ENCODE measurements around the gene CD84. TPM values are rescaled to one million over a fixed set of nuclear protein-coding genes. Genes with fewer than 3 reads are reported as not detected.
"Not testable (repeated sequence)": the region's sequence is repeated elsewhere in the genome, so short reads cannot be mapped to it uniquely, and the experiment has no call there.

The CD84 gene
- total RNA-seq, 2 donors from 2014 or later, result 3.8 to 13.4 TPM

- Mint-ChIP-seq H3K27ac (peak overlapping the region; percentile 94 to 95), H3K36me3 (peaks cover 16% of the 10 kb centered on the region), H3K4me1 (ENCODE audit: low read depth in 2 of 2) (peaks cover 64 to 68% of the 10 kb centered on the region in 2 donors), H3K9me3 (peaks cover 10% of the 10 kb centered on the region), H3K4me3 (peak overlapping the region; percentile 94), H3K27me3 (no peaks in the 10 kb centered on the region)
- ATAC-seq (no peak), DNase-seq (ENCODE audit: low spot score) (no peak)
Measured at GRCh38 chr1:160521554-160521953, 57.7 kb downstream of the CD84 start.

- DNase-seq (ENCODE audit: low spot score), result no peak
- Mint-ChIP-seq H3K27ac (peak overlapping the region; percentile 94 to 95), H3K9me3 (peaks cover 10% of the 10 kb centered on the region), H3K36me3 (peaks cover 14% of the 10 kb centered on the region), H3K4me3 (peak overlapping the region; percentile 94), H3K4me1 (ENCODE audit: low read depth in 2 of 2) (peaks cover 69 to 73% of the 10 kb centered on the region in 2 donors), H3K27me3 (no peaks in the 10 kb centered on the region)
- ATAC-seq, result peak in 1 of 2 donors; percentile 53
Measured at GRCh38 chr1:160520999-160521398, 58.3 kb downstream of the CD84 start.

- peak overlapping the region; percentile 94 for H3K4me3 Mint-ChIP-seq
- no peaks in the 10 kb centered on the region for H3K27me3 Mint-ChIP-seq
- H3K36me3 Mint-ChIP-seq, result peaks cover 13% of the 10 kb centered on the region
- peak overlapping the region; percentile 94 to 95 for H3K27ac Mint-ChIP-seq
- DNase-seq (ENCODE audit: low spot score) (no peak), ATAC-seq (no peak)
- H3K4me1 Mint-ChIP-seq (ENCODE audit: low read depth in 2 of 2), result peaks cover 73 to 77% of the 10 kb centered on the region in 2 donors
- peaks cover 10% of the 10 kb centered on the region for H3K9me3 Mint-ChIP-seq
Measured at GRCh38 chr1:160520582-160520981, 58.7 kb downstream of the CD84 start.

GRCh38 chr1:160519642-160520435 is 59.5 kb downstream of the CD84 start:
- H3K27me3 Mint-ChIP-seq, result no peaks in the 10 kb centered on the region
- H3K9me3 Mint-ChIP-seq, result peaks cover 6% of the 10 kb centered on the region
- no peak for DNase-seq (ENCODE audit: low spot score)
- ATAC-seq, result peak; percentile 77 to 89
- H3K4me3 Mint-ChIP-seq, result peak overlapping the region; percentile 94
- peak overlapping the region; percentile 94 to 95 for H3K27ac Mint-ChIP-seq
- peaks cover 76 to 85% of the 10 kb centered on the region in 2 donors for H3K4me1 Mint-ChIP-seq (ENCODE audit: low read depth in 2 of 2)
- H3K36me3 Mint-ChIP-seq, result peaks cover 5% of the 10 kb centered on the region

- not testable (repeated sequence) for H3K27me3 Mint-ChIP-seq; DNase-seq (ENCODE audit: low spot score); ATAC-seq; H3K9me3 Mint-ChIP-seq; H3K4me3 Mint-ChIP-seq
- Mint-ChIP-seq H3K4me1 (ENCODE audit: low read depth in 2 of 2) (peaks cover 83 to 90% of the 10 kb centered on the region in 2 donors), H3K36me3 (peaks cover 25% of the 10 kb centered on the region), H3K27ac (peak overlapping the region in 1 of 2 donors; percentile 85)
Measured at GRCh38 chr1:160517519-160517918, 61.8 kb downstream of the CD84 start.

- H3K9me3 Mint-ChIP-seq; H3K27me3 Mint-ChIP-seq; ATAC-seq; DNase-seq (ENCODE audit: low spot score): not testable (repeated sequence)
- Mint-ChIP-seq H3K4me3 (peak overlapping the region; percentile 71), H3K36me3 (peaks cover 27% of the 10 kb centered on the region), H3K27ac (peak overlapping the region; percentile 67 to 85), H3K4me1 (ENCODE audit: low read depth in 2 of 2) (peaks cover 69 to 76% of the 10 kb centered on the region in 2 donors)
Measured at GRCh38 chr1:160515908-160516307, 63.4 kb downstream of the CD84 start.

- no peak overlapping the region for H3K4me3 Mint-ChIP-seq
- peaks cover 48 to 51% of the 10 kb centered on the region in 2 donors for H3K4me1 Mint-ChIP-seq (ENCODE audit: low read depth in 2 of 2)
- no peak for ATAC-seq
- no peak for DNase-seq (ENCODE audit: low spot score)
- peak overlapping the region; percentile 25 to 74 for H3K27ac Mint-ChIP-seq
- H3K9me3 Mint-ChIP-seq, result peaks cover 15% of the 10 kb centered on the region
- peaks cover 56% of the 10 kb centered on the region for H3K36me3 Mint-ChIP-seq
- no peaks in the 10 kb centered on the region for H3K27me3 Mint-ChIP-seq
Measured at GRCh38 chr1:160504651-160505050, 74.6 kb downstream of the CD84 start.

GRCh38 chr1:160503087-160503486 is 76.2 kb downstream of the CD84 start:
- Mint-ChIP-seq H3K4me1 (ENCODE audit: low read depth in 2 of 2) (peaks cover 51 to 56% of the 10 kb centered on the region in 2 donors), H3K27ac (peak overlapping the region; percentile 5 to 74), H3K27me3 (no peaks in the 10 kb centered on the region), H3K9me3 (peaks cover 20% of the 10 kb centered on the region), H3K4me3 (no peak overlapping the region), H3K36me3 (peaks cover 59% of the 10 kb centered on the region)
- ATAC-seq, result no peak
- DNase-seq (ENCODE audit: low spot score), result no peak

GRCh38 chr1:160500321-160500990 is 78.8 kb downstream of the CD84 start:
- H3K4me1 Mint-ChIP-seq (ENCODE audit: low read depth in 2 of 2), result peaks cover 48% of the 10 kb centered on the region in 2 donors
- no peak for ATAC-seq

GRCh38 chr1:160499631-160500030 is 79.7 kb downstream of the CD84 start:
- Mint-ChIP-seq H3K9me3 (peaks cover 7% of the 10 kb centered on the region), H3K4me1 (ENCODE audit: low read depth in 2 of 2) (peaks cover 45 to 47% of the 10 kb centered on the region in 2 donors), H3K27ac (peak overlapping the region in 1 of 2 donors; percentile 84), H3K27me3 (no peaks in the 10 kb centered on the region), H3K36me3 (peaks cover 33% of the 10 kb centered on the region), H3K4me3 (no peak overlapping the region)
- DNase-seq (ENCODE audit: low spot score) (no peak), ATAC-seq (no peak)

More at GRCh38 chr1:160500321-160500990, 78.8 kb downstream of the CD84 start:
- Mint-ChIP-seq H3K4me3 (no peak overlapping the region), H3K9me3 (peaks cover 7% of the 10 kb centered on the region), H3K27me3 (no peaks in the 10 kb centered on the region), H3K27ac (peak overlapping the region in 1 of 2 donors; percentile 84), H3K36me3 (peaks cover 32% of the 10 kb centered on the region)
- DNase-seq (ENCODE audit: low spot score), result no peak

- Mint-ChIP-seq H3K4me1 (ENCODE audit: low read depth in 2 of 2) (peaks cover 35 to 41% of the 10 kb centered on the region in 2 donors), H3K36me3 (peaks cover 34% of the 10 kb centered on the region), H3K27ac (peak overlapping the region in 1 of 2 donors; percentile 12)
- H3K9me3 Mint-ChIP-seq; H3K4me3 Mint-ChIP-seq; DNase-seq (ENCODE audit: low spot score); H3K27me3 Mint-ChIP-seq; ATAC-seq: not testable (repeated sequence)
Measured at GRCh38 chr1:160498301-160499065, 80.8 kb downstream of the CD84 start.

- H3K27ac Mint-ChIP-seq, result no peak overlapping the region
Measured at GRCh38 chr1:160496334-160496733, 83.0 kb downstream of the CD84 start.

GRCh38 chr1:160494620-160495019 is 84.7 kb downstream of the CD84 start:
- no peaks in the 10 kb centered on the region for H3K27me3 Mint-ChIP-seq
- H3K4me1 Mint-ChIP-seq (ENCODE audit: low read depth in 2 of 2), result peaks cover 5 to 19% of the 10 kb centered on the region in 2 donors
- H3K4me3 Mint-ChIP-seq, result no peak overlapping the region
- no peak for DNase-seq (ENCODE audit: low spot score)
- H3K27ac Mint-ChIP-seq, result peak overlapping the region in 1 of 2 donors; percentile 42
- H3K36me3 Mint-ChIP-seq, result peaks cover 28% of the 10 kb centered on the region
- peaks cover 8% of the 10 kb centered on the region for H3K9me3 Mint-ChIP-seq
- no peak for ATAC-seq

More at GRCh38 chr1:160496334-160496733, 83.0 kb downstream of the CD84 start:
- Mint-ChIP-seq H3K36me3 (peaks cover 23% of the 10 kb centered on the region), H3K9me3 (peaks cover 10% of the 10 kb centered on the region), H3K27me3 (no peaks in the 10 kb centered on the region), H3K4me3 (no peak overlapping the region), H3K4me1 (ENCODE audit: low read depth in 2 of 2) (peaks cover 13 to 23% of the 10 kb centered on the region in 2 donors)
- DNase-seq (ENCODE audit: low spot score) (no peak), ATAC-seq (peak in 1 of 2 donors; percentile 31)

All from natural killer cell treated with Interleukin-12 subunit alpha and Interleukin-12 subunit beta and Interleukin-15 and Interleukin-18, amount 100 ng/mL, for 72 hours (primary cell).